ENCODE measurements around the gene GRB10.

- TF ChIP-seq CTCF (IDR thresholded peaks at IDR 0.05), result no peak
- no peak for TF ChIP-seq POLR2A (IDR thresholded peaks at IDR 0.05)
Observed at GRCh38 chr7:50729962-50730361, 52.7 kb downstream of the GRB10 start.
